OCI-LY1 (cell line): ENCODE measurements around the gene ZBTB7A.

Experiments
- CTCF ChIP-seq: fragments of 200-600 bp; sonication (generic), shearing (Covaris generic); IDR thresholded peaks from 2 replicates; pipeline ENCODE4 v1.5.1; 2017; ENCODE audit warnings: mild to moderate bottlenecking, antibody characterized with exemption, low read length, moderate library complexity, mixed read lengths
- EZH2 ChIP-seq: fragments of 200-600 bp; sonication (generic), shearing (Covaris generic); IDR thresholded peaks from 2 replicates; pipeline ENCODE4 v1.8.0; 2017; ENCODE audit warnings: borderline replicate concordance, mixed run types, mild to moderate bottlenecking, antibody characterized with exemption, low read length, moderate library complexity, mixed read lengths

- no peak for TF ChIP-seq CTCF
- no peak for TF ChIP-seq EZH2
Observed at GRCh38 chr19:4038661-4039423, 27.9 kb downstream of the ZBTB7A start.
